ENCODE data around the gene GNG2.

DNA sequence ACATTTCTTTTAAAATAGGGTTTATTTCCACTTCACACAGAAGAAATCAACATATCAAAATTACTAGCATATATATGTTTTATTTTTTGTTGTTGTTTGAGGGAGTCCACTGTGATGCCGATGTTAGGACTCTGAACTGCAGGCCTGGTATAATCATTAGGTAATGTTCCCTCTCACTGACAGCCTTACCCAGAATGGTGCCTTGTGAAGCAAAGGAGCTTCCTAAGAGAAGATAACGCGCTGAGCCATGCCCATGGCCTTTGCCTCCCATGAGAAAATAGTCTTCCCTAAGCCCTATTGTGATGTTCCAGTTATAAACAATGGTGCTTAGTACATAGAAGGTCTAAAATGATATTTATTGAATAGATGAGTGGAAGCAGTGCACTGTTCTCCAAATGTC is 12.0 kb downstream of the GNG2 start:
- TF ChIP-seq, protein P1, sequence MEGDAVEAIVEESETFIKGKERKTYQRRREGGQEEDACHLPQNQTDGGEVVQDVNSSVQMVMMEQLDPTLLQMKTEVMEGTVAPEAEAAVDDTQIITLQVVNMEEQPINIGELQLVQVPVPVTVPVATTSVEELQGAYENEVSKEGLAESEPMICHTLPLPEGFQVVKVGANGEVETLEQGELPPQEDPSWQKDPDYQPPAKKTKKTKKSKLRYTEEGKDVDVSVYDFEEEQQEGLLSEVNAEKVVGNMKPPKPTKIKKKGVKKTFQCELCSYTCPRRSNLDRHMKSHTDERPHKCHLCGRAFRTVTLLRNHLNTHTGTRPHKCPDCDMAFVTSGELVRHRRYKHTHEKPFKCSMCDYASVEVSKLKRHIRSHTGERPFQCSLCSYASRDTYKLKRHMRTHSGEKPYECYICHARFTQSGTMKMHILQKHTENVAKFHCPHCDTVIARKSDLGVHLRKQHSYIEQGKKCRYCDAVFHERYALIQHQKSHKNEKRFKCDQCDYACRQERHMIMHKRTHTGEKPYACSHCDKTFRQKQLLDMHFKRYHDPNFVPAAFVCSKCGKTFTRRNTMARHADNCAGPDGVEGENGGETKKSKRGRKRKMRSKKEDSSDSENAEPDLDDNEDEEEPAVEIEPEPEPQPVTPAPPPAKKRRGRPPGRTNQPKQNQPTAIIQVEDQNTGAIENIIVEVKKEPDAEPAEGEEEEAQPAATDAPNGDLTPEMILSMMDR (conservative IDR thresholded peaks at IDR 0.05; ENCODE audit: low read depth, low read length): no peak
- TF ChIP-seq EZH2 (IDR thresholded peaks at IDR 0.05; ENCODE audit: low read length, unreplicated experiment) (no peak), EZH2phosphoT487 (IDR thresholded peaks at IDR 0.05; ENCODE audit: borderline replicate concordance, low read length) (no peak)
